SK-N-SH (cell line): Measurements from ENCODE around the gene DUOXA2. TPM values are rescaled to one million over a fixed set of nuclear protein-coding genes. Genes with fewer than 3 reads are reported as not detected.

Source experiments
- CTCF ChIA-PET: fragments of 300-600, 350-600 bp; formaldehyde crosslinking; extraction: SDS; loops from one replicate; lab custom pipeline; 2021; lab: Yijun Ruan, JAX
- POLR2A ChIA-PET: fragments of 350-600 bp; sonication (Branson Sonifier 250); formaldehyde crosslinking; extraction: SDS; loops from one replicate; lab custom pipeline; 2020; ENCODE audit warnings: antibody characterized with exemption, inconsistent platforms; lab: Yijun Ruan, JAX
- DNase-seq: peaks from one replicate; pipeline ENCODE4 v3.0.0; 2012
- H2AFZ ChIP-seq: fragments of 200-600 bp; sonication (generic); 2 replicates; pipeline ENCODE4 v1.8.1; 2016; ENCODE audit warnings: antibody characterized with exemption, mild to moderate bottlenecking, low read depth
- H3F3A ChIP-seq: fragments of 200-600 bp; sonication (generic); replicated peaks from 2 replicates; pipeline ENCODE3; 2016; ENCODE audit warnings: antibody characterized with exemption, mild to moderate bottlenecking; ENCODE audit not compliant: insufficient read depth
- H3K27ac ChIP-seq, 2 experiments: fragments of 200-500 bp in 1 of 2; fragments of 200-600 bp in 1 of 2; sonication (Bioruptor generic) in 1 of 2; sonication (generic), shearing (Covaris generic) in 1 of 2; 2 replicates each; pipeline versions ENCODE4 v1.5.1 to v1.6.1; 2014 to 2016; ENCODE audit warnings: low read depth in 2 of 2, inconsistent platforms in 1 of 2, low read length in 1 of 2, mild to moderate bottlenecking in 1 of 2, mixed read lengths in 1 of 2
- H3K27me3 ChIP-seq: fragments of 200-600 bp; sonication (generic), shearing (Covaris generic); 2 replicates; pipeline ENCODE4 v1.6.1; 2016; ENCODE audit warnings: mixed run types; ENCODE audit not compliant: insufficient read depth
- H3K36me3 ChIP-seq, 2 experiments: fragments of 200-500 bp in 1 of 2; fragments of 200-600 bp in 1 of 2; sonication (Bioruptor generic) in 1 of 2; sonication (generic) in 1 of 2; replicated peaks in 1 of 2; 2 replicates each; pipeline versions ENCODE3 to v1.5.1; 2014 to 2016; ENCODE audit warnings: low read length in 1 of 2, mild to moderate bottlenecking in 1 of 2; ENCODE audit not compliant: insufficient read depth in 2 of 2, control insufficient read depth in 1 of 2
- H3K4me1 ChIP-seq, 2 experiments: fragments of 200-500 bp in 1 of 2; fragments of 200-600 bp in 1 of 2; sonication (Bioruptor generic) in 1 of 2; sonication (generic), shearing (Covaris generic) in 1 of 2; 2 replicates each; pipeline versions ENCODE4 v1.5.1 to v1.6.1; 2014 to 2016; ENCODE audit warnings: low read depth in 1 of 2, low read length in 1 of 2, mixed run types in 1 of 2; ENCODE audit not compliant: insufficient read depth in 2 of 2, control insufficient read depth in 1 of 2
- H3K4me2 ChIP-seq: fragments of 200-600 bp; sonication (generic), shearing (Covaris generic); 2 replicates; pipeline ENCODE4 v1.6.1; 2017; ENCODE audit warnings: mixed run types
- H3K4me3 ChIP-seq, 2 experiments: fragments of 200-500 bp in 1 of 2; fragments of 200-600 bp in 1 of 2; sonication (Bioruptor generic) in 1 of 2; sonication (generic), shearing (Covaris generic) in 1 of 2; 2 replicates each; pipeline versions ENCODE4 v1.5.1 to v1.8.1; 2014 to 2016; ENCODE audit warnings: low read depth in 2 of 2, inconsistent platforms in 1 of 2, low read length in 1 of 2, mild to moderate bottlenecking in 1 of 2, mixed read lengths in 1 of 2, moderate library complexity in 1 of 2
- H3K79me2 ChIP-seq: fragments of 200-600 bp; sonication (generic); 2 replicates; pipeline ENCODE4 v1.8.1; 2017; ENCODE audit warnings: mild to moderate bottlenecking; ENCODE audit not compliant: insufficient read depth
- H3K9ac ChIP-seq: fragments of 200-600 bp; sonication (generic); 2 replicates; pipeline ENCODE4 v1.6.1; 2017; ENCODE audit warnings: mixed run types
- H3K9me2 ChIP-seq: fragments of 200-600 bp; sonication (generic); 2 replicates; pipeline ENCODE4 v1.6.1; 2017; ENCODE audit warnings: mixed run types
- H3K9me3 ChIP-seq: fragments of 200-600 bp; sonication (generic); 2 replicates; pipeline ENCODE4 v1.6.1; 2017; ENCODE audit warnings: mixed run types, mild to moderate bottlenecking, moderate library complexity
- H4K20me1 ChIP-seq: fragments of 200-600 bp; sonication (generic); 2 replicates; pipeline ENCODE4 v1.6.1; 2017; ENCODE audit warnings: mild to moderate bottlenecking, mixed run types; ENCODE audit not compliant: insufficient read depth
- FOSL2 ChIP-seq: IDR thresholded peaks from 2 replicates; pipeline ENCODE4 v1.4.0; 2012; ENCODE audit warnings: low read depth, mild to moderate bottlenecking, moderate library complexity, borderline replicate concordance
- RCOR1 ChIP-seq: fragments of 150-350 bp; IDR thresholded peaks from 2 replicates; pipeline ENCODE4 v1.6.1; 2017; ENCODE audit warnings: antibody characterized with exemption, low read length
- TAF1 ChIP-seq: IDR thresholded peaks from 2 replicates; pipeline ENCODE4 v1.6.1; 2012; ENCODE audit warnings: low read depth, mild to moderate bottlenecking, low read length, moderate library complexity, borderline replicate concordance
- TCF12 ChIP-seq: IDR thresholded peaks from 2 replicates; pipeline ENCODE4 v1.4.0; 2012
- TEAD4 ChIP-seq: IDR thresholded peaks from 2 replicates; pipeline ENCODE4 v1.4.0; 2012; ENCODE audit warnings: mild to moderate bottlenecking, borderline replicate concordance; ENCODE audit not compliant: insufficient read depth
- WGBS: methylation state at CpG from one replicate; pipeline ENCODE4 v1.1.6; 2017; ENCODE audit warnings: low lambda C conversion rate; 5-methylcytosine and 5-hydroxymethylcytosine counted together
- polyA plus RNA-seq, 3 experiments: library from polyadenylated mRNA; depleted of rRNA; stranded (reverse); fragments of >200 nt; gene quantifications; 2 replicates each; pipeline ENCODE4 v1.2.3, GENCODE V29; 2012
- TF ChIP-seq, protein P1 (sequence below): fragments of 200-600 bp; sonication (generic); IDR thresholded peaks from 2 replicates; pipeline ENCODE4 v1.6.1; 2017; ENCODE audit warnings: antibody characterized with exemption, mild to moderate bottlenecking, moderate library complexity
- TF ChIP-seq, protein P2 (sequence below): IDR thresholded peaks from 2 replicates; pipeline ENCODE4 v1.4.0; 2012; ENCODE audit warnings: low read depth, borderline replicate concordance
- TF ChIP-seq, protein P3 (sequence below): IDR thresholded peaks from 2 replicates; pipeline ENCODE4 v1.6.1; 2012; ENCODE audit warnings: mild to moderate bottlenecking, low read depth, low read length, moderate library complexity

The DUOXA2 gene
- polyA plus RNA-seq, 1 of the 3 experiments (the other 2 are of a cell fraction): not detected

DNA sequence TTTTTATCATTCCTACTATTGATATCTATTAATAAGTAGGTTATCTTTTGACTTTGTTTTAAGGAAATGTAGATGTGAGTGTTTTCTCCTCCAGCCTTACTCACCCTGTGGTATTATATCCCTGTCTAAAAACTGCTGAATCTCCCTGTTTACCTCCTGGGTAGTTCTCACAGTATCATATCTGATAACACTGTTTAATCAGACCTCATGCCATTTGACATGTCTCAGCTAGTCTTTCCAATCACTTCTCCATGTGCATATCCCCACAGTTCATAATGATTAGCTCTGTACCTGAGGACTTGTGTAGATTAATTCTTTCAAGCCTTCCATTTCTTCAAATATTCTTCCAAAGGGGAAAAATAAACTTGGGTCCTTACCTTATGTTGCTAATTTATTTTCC is 30.9 kb upstream of the DUOXA2 start:
- CTCF ChIA-PET: interaction anchor here (8.4 kb wide), 1 partner anchor 35 kb away, joined by 46 read pairs; no protein-coding TSS in a partner anchor
- H3F3A ChIP-seq: no peaks in the 10 kb centered on the region
- no peak overlapping the region for H3K4me3 ChIP-seq
- H3K4me1 ChIP-seq: peaks cover 0 to 8% of the 10 kb centered on the region in 2 experiments; a peak in 1 of 4 replicates
- H4K20me1 ChIP-seq: no peaks in the 10 kb centered on the region
- no peak for TF ChIP-seq RCOR1
- no peak for TF ChIP-seq TAF1
- no peak for TF ChIP-seq TCF12
- no peak for TF ChIP-seq FOSL2
- H3K36me3 ChIP-seq: no peaks in the 10 kb centered on the region
- H3K79me2 ChIP-seq: no peaks in the 10 kb centered on the region
- no peak overlapping the region for H3K27ac ChIP-seq
- H3K27me3 ChIP-seq: no peaks in the 10 kb centered on the region
- POLR2A ChIA-PET: no interaction called here
- no peak overlapping the region for H2AFZ ChIP-seq
- no peaks in the 10 kb centered on the region for H3K9me3 ChIP-seq
- no peaks in the 10 kb centered on the region for H3K9me2 ChIP-seq
- no peak overlapping the region for H3K9ac ChIP-seq
- DNase-seq: no peak
- no peak overlapping the region for H3K4me2 ChIP-seq

DNA sequence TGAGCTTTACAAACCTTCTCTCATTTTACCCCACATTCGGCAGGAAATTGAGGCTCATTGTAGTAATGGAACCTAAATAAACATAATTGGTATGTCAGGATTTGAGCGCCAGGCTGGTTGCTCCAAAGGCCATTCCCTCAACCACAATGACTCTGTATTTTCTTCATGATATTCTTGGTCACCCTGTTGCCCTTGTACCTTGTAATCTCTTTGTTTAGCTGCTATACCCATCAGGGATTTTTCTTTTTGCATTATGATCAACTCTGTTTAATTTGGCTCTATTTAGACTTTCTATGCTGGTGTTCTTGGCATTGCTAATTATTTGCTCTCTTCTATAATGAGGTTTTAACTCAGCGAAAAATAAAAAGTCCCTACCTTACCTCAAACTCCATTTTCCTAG is 30.0 kb upstream of the DUOXA2 start:
- POLR2A ChIA-PET: no interaction called here
- no peak overlapping the region for H3K4me3 ChIP-seq
- CTCF ChIA-PET: interaction anchor here (1.4 to 8.4 kb wide), 2 partner anchors 11 to 34 kb away, joined by 4 to 46 read pairs; no protein-coding TSS in a partner anchor
- H2AFZ ChIP-seq: no peak overlapping the region
- H3K9ac ChIP-seq: no peak overlapping the region
- H3K9me2 ChIP-seq: no peaks in the 10 kb centered on the region
- no peaks in the 10 kb centered on the region for H4K20me1 ChIP-seq
- DNase-seq: no peak
- no peak overlapping the region for H3K4me2 ChIP-seq
- no peak overlapping the region for H3K27ac ChIP-seq
- H3K9me3 ChIP-seq: no peaks in the 10 kb centered on the region
- no peaks in the 10 kb centered on the region for H3K27me3 ChIP-seq
- no peak for TF ChIP-seq TEAD4
- TF ChIP-seq TCF12: no peak
- TF ChIP-seq, protein P1, sequence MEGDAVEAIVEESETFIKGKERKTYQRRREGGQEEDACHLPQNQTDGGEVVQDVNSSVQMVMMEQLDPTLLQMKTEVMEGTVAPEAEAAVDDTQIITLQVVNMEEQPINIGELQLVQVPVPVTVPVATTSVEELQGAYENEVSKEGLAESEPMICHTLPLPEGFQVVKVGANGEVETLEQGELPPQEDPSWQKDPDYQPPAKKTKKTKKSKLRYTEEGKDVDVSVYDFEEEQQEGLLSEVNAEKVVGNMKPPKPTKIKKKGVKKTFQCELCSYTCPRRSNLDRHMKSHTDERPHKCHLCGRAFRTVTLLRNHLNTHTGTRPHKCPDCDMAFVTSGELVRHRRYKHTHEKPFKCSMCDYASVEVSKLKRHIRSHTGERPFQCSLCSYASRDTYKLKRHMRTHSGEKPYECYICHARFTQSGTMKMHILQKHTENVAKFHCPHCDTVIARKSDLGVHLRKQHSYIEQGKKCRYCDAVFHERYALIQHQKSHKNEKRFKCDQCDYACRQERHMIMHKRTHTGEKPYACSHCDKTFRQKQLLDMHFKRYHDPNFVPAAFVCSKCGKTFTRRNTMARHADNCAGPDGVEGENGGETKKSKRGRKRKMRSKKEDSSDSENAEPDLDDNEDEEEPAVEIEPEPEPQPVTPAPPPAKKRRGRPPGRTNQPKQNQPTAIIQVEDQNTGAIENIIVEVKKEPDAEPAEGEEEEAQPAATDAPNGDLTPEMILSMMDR: no peak
- TF ChIP-seq, protein P2, sequence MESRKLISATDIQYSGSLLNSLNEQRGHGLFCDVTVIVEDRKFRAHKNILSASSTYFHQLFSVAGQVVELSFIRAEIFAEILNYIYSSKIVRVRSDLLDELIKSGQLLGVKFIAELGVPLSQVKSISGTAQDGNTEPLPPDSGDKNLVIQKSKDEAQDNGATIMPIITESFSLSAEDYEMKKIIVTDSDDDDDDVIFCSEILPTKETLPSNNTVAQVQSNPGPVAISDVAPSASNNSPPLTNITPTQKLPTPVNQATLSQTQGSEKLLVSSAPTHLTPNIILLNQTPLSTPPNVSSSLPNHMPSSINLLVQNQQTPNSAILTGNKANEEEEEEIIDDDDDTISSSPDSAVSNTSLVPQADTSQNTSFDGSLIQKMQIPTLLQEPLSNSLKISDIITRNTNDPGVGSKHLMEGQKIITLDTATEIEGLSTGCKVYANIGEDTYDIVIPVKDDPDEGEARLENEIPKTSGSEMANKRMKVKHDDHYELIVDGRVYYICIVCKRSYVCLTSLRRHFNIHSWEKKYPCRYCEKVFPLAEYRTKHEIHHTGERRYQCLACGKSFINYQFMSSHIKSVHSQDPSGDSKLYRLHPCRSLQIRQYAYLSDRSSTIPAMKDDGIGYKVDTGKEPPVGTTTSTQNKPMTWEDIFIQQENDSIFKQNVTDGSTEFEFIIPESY: no peak
- TF ChIP-seq, protein P3, sequence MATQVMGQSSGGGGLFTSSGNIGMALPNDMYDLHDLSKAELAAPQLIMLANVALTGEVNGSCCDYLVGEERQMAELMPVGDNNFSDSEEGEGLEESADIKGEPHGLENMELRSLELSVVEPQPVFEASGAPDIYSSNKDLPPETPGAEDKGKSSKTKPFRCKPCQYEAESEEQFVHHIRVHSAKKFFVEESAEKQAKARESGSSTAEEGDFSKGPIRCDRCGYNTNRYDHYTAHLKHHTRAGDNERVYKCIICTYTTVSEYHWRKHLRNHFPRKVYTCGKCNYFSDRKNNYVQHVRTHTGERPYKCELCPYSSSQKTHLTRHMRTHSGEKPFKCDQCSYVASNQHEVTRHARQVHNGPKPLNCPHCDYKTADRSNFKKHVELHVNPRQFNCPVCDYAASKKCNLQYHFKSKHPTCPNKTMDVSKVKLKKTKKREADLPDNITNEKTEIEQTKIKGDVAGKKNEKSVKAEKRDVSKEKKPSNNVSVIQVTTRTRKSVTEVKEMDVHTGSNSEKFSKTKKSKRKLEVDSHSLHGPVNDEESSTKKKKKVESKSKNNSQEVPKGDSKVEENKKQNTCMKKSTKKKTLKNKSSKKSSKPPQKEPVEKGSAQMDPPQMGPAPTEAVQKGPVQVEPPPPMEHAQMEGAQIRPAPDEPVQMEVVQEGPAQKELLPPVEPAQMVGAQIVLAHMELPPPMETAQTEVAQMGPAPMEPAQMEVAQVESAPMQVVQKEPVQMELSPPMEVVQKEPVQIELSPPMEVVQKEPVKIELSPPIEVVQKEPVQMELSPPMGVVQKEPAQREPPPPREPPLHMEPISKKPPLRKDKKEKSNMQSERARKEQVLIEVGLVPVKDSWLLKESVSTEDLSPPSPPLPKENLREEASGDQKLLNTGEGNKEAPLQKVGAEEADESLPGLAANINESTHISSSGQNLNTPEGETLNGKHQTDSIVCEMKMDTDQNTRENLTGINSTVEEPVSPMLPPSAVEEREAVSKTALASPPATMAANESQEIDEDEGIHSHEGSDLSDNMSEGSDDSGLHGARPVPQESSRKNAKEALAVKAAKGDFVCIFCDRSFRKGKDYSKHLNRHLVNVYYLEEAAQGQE: no peak
- H3K79me2 ChIP-seq: no peaks in the 10 kb centered on the region
- H3K36me3 ChIP-seq: no peaks in the 10 kb centered on the region
- peaks cover 0 to 8% of the 10 kb centered on the region in 2 experiments; a peak in 1 of 4 replicates for H3K4me1 ChIP-seq
- no peaks in the 10 kb centered on the region for H3F3A ChIP-seq
- 66% methylated on average over 3 of the region's 3 CpGs for WGBS
